ENCODE measurements around the gene CYTIP.

The CYTIP gene

GRCh38 chr2:157443795-157444640, at the start of gene CYTIP:
Gene CYTIP, minus strand, starts transcription at chr2:157444089. Its CDS starts 69 bp downstream, at chr2:157444020.
- no peak for DNase-seq

- DNase-seq = no peak
Measured at GRCh38 chr2:157492189-157492773, 48.4 kb upstream of the CYTIP start.

GRCh38 chr2:157489983-157490382, 46.1 kb upstream of the CYTIP start:
- DNase-seq = no peak

GRCh38 chr2:157488877-157489276, 45.0 kb upstream of the CYTIP start:
- no peak for DNase-seq

DNA sequence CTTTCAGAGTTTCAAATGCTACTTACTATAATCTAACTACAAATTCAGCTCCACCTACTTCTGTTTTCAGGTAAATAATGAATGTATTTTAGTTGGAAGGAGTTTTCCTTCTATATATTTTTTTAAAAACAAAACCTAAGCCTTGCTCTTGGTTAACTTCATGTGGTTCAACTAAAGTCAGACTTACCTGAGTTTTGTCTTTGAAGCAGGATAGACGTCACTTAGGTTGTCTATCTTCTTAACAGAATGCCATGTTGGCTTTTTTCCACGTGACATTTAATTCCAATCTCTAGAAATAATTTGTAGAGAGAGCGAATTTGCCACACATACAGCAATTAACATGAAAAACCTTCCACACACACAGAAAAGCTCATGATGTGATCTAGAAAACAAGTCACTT, 43.9 kb upstream of the CYTIP start:
- DNase-seq = no peak

GRCh38 chr2:157487271-157487610, 43.4 kb upstream of the CYTIP start:
- DNase-seq = no peak

- DNase-seq = no peak
Measured at GRCh38 chr2:157486596-157487270, 42.8 kb upstream of the CYTIP start.

DNA sequence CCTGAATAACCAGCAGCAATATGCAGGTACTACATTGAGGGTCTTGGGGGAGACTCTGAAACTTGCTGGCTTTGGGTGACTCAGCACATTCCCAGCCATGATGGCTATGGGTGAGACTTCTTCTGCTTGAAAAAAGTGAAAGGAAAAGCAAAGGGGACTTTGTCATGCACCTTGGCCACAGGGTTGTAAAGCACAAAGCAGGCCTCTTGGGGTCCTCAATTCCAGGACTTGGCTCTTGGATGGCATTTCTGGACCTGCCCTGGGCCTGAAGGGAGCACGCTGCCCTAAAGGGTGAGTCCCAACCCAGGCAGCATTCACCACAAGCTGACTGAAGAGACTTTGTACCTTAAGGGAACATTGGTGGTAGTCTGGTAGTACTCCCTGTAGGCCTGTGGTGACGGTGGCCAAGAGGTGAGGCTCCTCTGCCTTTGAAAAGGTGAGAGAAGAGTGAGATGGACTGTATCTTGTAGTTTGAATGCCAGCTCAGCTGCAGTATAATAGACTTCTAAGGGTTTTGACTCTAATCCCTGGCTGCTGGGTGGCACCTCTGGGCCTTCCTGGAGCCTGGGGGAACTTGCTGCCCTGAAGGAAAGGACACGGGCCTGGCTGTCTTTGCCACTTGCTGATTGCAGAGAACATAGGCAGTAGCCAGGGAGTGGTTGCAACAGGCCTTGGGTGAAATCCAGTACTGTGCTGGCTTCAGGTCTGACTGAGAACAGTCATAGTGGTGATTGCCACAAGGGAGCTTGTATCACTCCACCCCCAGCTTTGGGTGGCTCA, 36.5 kb upstream of the CYTIP start:
- DNase-seq = no peak

DNA sequence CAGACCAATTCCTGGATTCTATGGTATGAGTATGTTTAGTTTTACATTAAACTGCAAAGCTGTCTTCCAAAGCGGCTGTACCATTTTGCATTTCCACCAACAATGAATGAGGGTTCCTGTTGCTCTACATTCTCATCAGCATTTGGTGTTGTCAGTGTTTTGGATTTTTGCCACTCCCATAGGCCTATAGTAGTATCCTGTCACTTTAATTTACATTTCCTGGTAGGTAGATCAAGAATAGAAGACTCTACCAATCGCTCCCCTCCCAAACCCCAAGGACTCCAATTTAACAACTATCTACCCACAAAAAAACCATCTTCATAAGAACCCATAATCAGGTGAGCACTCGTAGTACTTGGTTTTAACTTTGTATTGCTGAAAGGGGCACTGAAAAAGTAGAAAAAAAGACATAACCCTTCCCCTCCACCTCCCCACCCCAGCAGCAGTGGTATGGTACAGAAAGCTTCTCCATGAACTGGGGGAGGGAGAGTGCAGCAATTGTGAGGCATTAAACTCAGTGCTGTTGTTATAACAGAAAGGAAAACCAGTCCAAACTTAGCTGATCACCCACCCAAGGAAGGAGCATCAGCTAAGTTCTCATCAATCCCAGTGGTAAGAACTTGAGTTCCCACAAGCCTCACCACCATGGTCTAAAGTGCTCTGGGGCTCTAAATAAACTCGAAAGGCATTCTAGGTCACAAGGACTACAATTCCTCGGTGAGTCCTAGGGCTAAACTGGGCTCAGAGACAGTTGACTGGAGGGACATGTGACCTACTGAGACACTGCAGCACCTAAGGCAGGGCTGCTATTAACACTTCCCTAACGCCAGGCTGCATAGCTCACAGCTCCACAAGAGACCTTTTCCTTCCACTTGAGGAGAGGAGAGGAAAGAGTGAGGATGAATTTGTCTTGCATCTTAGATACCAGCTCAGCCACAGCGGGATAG, 35.5 kb upstream of the CYTIP start:
- DNase-seq = no peak

- DNase-seq = no peak
Measured at GRCh38 chr2:157477919-157478318, 34.0 kb upstream of the CYTIP start.

DNA sequence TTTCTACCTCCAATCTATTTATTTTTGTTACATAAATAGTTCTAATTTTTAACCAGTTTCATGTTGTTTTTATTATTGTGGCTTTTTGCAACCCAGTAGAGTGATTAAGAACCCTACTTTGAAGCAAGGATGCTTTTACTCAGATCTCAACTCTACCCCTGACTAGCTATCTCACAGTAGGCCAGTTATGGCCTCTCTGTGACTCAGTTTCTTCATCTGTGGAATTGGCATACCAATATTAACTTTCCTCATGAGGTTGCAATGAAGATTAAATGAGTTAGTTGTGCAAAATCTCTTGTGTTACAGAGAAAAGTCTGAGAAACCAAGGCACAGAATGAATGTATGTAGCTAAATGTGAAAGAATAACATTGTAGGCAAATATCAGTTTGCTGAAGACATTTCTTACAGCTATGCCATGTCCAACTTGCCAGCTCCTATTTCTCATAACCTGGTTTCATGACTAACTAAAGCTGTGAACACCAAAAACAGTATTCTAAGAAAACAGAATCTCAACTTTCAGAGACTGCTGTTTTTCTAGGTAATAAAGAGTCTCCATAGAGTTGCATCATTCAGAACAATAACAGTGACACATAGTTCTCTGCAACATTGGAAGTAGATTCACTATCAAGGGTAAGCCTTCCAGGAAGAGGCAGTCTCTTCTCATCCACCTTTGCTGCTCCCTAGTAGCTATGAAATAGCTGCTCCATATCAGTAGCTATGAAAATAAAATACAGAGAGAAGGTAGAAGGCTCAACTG, 33.2 kb upstream of the CYTIP start:
- no peak for DNase-seq

DNA sequence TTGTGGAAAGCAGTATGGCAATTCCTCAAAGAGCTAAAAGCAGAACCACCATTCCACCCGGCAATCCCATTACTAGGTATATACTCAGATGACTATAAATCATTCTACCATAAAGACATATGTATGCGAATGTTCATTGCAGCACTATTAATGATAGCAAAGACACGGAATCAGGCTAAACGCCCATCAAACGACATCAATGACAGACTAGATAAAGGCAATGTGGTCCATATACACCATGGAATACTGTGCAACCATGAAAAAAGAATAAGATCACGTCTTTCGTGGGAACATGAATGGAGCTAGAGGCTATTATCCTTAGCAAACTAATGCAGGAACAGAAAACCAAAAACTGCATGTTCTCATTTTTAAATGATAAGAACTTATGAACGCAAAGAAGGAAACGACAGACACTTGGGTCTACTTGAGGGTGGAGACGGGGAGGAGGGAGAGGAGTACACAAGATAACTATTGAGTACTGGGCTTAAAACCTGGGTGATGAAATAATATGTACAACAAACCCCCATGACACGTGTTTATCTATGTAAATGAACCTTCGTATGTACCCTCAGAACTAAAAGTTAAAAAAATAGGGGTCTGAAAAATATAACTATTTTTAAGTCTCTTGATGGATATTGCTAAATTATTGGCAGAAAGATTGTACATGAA, 32.0 kb upstream of the CYTIP start:
- DNase-seq = no peak

DNA sequence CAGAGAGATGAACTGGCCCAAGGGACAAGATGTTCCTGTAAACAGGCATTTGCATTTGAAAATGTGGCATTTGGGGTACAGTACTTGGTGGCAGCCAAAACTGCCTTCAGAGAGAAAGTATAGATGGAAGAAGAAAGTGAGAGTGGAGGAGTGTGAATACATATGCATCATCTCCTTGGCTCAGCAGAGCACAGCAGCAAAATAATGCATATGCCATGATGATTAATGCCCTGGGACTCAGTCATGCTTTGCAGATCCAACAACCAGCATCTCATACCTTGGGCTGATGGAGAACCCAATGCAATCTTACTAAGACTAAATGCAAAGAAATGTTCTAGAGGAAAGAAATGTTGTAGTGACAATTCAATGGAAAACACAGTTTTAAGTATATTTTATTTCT, 29.7 kb upstream of the CYTIP start:
- DNase-seq = no peak

- no peak for DNase-seq
Measured at GRCh38 chr2:157471078-157471477, 27.2 kb upstream of the CYTIP start.

GRCh38 chr2:157470321-157470720, 26.4 kb upstream of the CYTIP start:
- DNase-seq = no peak

DNA sequence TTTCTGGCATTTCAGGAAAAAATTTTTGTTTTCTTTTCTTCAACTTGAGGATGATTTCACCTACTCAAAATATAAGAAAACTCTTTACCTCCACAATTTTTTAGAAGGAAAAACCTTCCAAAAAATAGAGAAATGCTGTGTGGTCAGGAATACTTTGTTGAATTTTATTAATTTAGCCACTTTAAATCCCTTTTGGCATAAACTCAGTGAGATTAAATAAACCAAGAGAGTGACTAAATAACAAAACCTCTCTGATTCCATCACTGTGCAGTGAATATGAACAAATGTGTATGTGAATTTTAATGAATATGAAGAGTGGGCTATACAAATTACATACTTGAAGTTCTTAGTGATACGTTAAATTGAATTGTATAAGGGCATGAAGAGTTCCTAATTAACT, 25.8 kb upstream of the CYTIP start:
- DNase-seq = no peak

DNA sequence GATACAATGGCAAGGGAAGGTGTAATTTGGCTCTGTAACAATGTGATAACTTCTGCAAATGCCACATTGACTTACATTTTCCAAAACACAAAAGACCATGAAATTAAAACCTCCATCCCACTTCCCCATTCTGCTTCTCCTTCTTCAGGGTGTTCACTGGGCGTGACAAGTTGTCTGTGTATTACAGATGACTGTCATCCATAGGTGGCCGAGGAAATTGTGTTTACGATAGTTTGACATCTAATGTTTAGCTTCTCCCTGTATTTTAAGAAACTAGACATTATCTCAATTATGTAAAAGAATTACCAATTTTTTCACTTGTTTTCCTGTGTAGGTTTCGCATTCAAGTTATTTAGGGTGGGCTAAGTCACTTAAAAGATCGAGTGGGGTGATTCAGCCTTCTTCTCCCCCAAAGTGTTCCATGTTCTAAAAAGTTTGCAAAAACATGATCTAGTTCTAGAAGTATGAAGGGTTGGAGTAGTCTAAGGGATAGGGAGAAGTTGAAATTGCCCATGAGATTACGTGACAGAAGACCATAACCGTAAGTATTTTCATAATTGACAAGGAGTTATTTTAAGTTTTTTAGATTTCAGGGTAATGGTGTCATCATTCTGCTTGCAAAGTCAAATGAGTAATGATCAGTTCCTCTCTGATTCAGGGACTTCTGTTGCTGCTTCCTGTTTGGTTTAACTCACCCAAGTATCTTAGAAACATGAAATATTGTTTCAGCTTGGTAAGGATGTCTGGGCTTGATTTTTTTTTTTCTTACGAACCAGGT, 25.2 kb upstream of the CYTIP start:
- DNase-seq = no peak

DNA sequence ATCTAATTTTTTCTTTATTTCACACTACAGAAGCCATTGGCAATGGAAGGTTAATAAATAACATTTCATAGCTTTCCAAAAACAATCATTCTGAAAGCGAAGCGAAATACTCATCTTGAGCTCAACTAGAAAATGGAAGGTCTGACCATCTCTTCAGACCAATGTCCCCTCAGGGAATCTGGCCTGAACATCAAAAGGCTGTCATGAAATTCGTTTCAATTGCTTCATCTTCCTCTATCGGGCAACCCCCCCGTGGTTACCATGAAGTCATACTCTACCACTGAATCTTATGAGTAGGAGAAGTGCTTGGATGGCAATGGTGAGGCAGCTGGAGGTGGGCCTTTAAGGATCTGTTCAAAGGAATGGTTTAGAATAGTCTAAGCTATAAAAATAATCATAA, 22.9 kb upstream of the CYTIP start:
- no peak for DNase-seq

GRCh38 chr2:157465554-157465953, 21.7 kb upstream of the CYTIP start:
- DNase-seq = no peak

- no peak for DNase-seq
Measured at GRCh38 chr2:157463002-157463401, 19.1 kb upstream of the CYTIP start.
